Ovary (tissue), 3 donors: ENCODE data around the gene BAK1.

Experiments used
- EP300 ChIP-seq: sonication (generic); formaldehyde crosslinking; IDR thresholded peaks from one replicate; pipeline ENCODE4 v1.6.1; 2017; ENCODE audit warnings: antibody characterized with exemption
- POLR2A ChIP-seq: fragments of 450-650 bp; IDR thresholded peaks from one replicate; pipeline ENCODE4 v1.6.1; 2017; ENCODE audit warnings: antibody characterized with exemption, mild to moderate bottlenecking, moderate library complexity
- TF ChIP-seq, protein P1 (sequence below), 3 donors: fragments of 450-650 bp in 2 of 3; fragments of 200-600 bp in 1 of 3; IDR thresholded peaks; one replicate each; pipeline versions ENCODE4 v1.5.1 to v1.8.0; 2016 to 2022; ENCODE audit warnings: antibody characterized with exemption in 3 of 3, mild to moderate bottlenecking in 1 of 3
- donor health status: DM: no; HTN: no; CAD: no.

DNA sequence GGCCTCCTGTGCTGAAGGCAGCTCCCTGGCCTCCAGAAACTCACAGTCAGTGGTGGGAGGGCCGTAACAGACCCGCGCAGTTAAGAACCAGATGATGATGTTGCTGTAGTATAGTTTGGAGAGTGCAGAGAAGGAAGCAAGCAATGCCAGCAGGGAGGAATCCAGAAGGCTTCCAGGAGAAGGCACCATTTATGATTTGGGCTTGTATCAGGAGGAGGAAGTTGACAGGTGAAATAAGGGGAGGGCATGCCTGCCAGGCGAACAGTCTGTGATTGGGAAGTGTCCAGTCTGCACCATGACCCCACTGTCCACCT lies 13.3 kb upstream of the BAK1 start:
- TF ChIP-seq, protein P1, sequence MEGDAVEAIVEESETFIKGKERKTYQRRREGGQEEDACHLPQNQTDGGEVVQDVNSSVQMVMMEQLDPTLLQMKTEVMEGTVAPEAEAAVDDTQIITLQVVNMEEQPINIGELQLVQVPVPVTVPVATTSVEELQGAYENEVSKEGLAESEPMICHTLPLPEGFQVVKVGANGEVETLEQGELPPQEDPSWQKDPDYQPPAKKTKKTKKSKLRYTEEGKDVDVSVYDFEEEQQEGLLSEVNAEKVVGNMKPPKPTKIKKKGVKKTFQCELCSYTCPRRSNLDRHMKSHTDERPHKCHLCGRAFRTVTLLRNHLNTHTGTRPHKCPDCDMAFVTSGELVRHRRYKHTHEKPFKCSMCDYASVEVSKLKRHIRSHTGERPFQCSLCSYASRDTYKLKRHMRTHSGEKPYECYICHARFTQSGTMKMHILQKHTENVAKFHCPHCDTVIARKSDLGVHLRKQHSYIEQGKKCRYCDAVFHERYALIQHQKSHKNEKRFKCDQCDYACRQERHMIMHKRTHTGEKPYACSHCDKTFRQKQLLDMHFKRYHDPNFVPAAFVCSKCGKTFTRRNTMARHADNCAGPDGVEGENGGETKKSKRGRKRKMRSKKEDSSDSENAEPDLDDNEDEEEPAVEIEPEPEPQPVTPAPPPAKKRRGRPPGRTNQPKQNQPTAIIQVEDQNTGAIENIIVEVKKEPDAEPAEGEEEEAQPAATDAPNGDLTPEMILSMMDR (IDR thresholded peaks at IDR 0.05) = no peak
- TF ChIP-seq POLR2A (no peak), EP300 (no peak)
